ENCODE measurements around the gene CBLL1.
A peak's percentile ranks its signal among the peaks of the same experiment; 100 is the strongest.

CBLL1 gene, protein sequence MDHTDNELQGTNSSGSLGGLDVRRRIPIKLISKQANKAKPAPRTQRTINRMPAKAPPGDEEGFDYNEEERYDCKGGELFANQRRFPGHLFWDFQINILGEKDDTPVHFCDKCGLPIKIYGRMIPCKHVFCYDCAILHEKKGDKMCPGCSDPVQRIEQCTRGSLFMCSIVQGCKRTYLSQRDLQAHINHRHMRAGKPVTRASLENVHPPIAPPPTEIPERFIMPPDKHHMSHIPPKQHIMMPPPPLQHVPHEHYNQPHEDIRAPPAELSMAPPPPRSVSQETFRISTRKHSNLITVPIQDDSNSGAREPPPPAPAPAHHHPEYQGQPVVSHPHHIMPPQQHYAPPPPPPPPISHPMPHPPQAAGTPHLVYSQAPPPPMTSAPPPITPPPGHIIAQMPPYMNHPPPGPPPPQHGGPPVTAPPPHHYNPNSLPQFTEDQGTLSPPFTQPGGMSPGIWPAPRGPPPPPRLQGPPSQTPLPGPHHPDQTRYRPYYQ

DNA sequence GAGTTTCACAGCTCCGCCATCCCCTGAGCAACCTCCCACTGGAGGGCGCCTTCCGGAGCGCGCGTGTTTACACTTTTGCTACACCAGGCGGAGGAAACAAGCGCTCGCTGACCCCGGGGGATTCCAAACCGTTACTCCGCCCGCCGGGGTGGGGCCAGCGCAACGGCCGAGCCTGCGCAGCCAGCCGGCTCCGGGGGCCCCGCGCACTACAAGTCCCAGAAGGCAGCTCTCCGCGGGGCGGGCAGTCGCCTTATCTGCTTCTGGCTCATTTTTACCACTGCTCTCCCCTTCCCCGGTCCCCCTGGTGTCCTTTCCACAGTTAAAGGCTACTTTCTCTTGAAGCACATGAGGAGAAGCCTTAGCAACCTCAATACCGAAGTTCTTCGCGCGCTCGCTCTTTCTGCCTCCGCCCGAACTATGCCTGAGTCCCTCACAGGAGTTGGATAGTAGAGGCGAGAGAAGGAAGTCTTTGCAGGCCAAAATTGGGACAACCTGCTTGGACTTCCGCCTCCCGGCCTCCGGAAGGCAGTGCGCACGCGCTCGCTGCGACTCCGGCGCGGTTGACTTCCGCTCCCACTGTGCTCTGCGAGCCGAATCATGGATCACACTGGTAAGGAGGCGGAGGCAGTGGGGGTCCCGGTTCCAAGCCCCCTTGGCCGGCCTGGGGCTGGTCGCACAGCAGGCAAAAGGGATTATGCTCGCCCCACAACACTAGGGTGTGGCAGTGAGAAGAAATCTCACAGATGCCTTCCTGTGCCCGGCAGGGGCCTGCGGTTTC, at the start of gene CBLL1:
Gene CBLL1, plus strand, starts transcription at position 576 of the 778 bp plus-strand sequence. Its CDS starts 22 bp downstream, at position 598.
- peak; percentile 94 for DNase-seq (ENCODE audit: low read depth)

- no peak for DNase-seq (ENCODE audit: low read depth)
Observed at GRCh38 chr7:107694386-107694785, 49.6 kb upstream of the CBLL1 start.

DNA sequence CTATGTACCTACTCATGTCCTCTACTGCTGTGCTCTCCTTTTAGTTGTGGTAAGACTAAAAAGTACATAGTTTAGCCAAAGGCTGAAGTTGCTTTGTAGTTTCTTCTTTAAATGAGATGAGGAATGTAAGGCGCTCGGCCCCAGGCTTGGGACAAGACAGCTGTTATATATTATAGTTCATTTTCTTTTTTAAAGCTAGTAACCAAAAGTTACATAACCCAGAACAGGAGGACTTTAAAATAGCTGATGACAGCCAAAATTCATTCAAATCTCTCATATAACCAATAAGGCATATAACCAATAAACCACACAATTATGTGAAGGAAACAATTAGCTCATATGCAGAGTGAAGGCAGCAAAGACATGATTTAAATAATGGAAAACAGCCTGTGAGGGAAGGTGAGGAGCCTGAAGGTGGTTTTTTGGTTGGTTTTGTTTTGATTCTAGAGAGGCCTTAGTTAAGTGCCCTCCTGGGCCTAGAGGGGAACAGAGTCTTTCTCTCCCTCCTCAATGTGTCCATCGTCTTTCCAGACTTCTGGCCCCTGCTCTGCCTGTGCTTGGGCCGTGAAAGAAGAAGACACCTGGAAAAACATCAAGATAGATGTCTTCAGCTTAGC, 47.5 kb upstream of the CBLL1 start:
- no peak for DNase-seq (ENCODE audit: low read depth)

DNA sequence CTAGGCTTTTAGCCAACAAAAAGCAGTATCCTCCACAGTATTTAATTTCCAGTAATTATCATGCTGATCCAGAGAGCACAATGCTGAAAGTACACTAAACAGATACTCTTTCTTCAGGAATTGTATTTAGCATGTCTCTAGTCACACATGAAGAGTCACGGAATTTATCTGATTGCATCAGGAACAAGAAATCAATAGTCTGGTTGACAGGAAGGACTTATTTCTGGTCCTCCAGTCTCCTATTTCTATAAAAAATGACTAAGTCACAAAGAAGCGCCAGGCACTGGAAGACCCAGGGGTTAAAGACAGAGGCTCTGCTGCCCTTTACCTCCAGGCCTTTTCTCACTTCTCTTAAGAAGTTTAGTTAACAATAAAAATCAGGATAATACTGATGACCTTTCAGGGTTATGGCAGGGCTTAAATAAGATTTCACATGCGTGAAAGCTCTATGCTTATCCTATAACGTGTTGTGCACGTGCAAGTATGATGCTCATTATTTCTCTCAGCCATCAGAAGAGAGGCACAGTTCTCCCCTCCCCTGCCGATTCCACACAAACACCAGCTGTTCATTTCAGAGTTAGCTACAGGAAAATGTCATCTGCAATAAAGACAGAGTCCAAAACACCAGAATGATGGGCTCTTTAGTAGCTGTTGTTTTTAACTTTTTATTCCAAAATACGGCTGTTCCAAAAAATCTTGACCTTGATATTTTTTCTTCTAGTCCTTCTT, 46.5 kb upstream of the CBLL1 start:
- DNase-seq (ENCODE audit: low read depth): no peak

GRCh38 chr7:107700570-107700969, 43.4 kb upstream of the CBLL1 start:
- no peak for DNase-seq (ENCODE audit: low read depth)

GRCh38 chr7:107701191-107701590, 42.8 kb upstream of the CBLL1 start:
- no peak for DNase-seq (ENCODE audit: low read depth)

GRCh38 chr7:107703219-107703618, 40.7 kb upstream of the CBLL1 start:
- DNase-seq (ENCODE audit: low read depth): no peak

DNA sequence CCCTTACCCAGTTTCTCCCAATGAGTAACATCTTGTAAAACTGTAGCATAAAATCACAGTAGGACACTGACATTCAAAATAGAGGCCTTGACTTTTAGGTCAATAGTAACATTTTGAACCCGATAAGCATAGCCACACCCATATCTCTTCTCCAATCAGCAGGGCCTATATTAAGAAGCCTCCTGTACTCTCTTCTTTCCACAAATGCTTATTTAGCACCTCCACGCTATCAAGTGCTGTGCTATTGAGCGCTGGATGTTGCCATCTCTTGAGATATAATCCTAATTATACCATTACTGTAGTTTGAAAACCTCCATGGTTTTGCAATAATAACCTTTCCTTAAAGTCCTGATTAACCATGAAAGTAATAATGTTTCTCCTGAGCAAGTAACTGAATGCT, 40.1 kb upstream of the CBLL1 start:
- no peak for DNase-seq (ENCODE audit: low read depth)

DNA sequence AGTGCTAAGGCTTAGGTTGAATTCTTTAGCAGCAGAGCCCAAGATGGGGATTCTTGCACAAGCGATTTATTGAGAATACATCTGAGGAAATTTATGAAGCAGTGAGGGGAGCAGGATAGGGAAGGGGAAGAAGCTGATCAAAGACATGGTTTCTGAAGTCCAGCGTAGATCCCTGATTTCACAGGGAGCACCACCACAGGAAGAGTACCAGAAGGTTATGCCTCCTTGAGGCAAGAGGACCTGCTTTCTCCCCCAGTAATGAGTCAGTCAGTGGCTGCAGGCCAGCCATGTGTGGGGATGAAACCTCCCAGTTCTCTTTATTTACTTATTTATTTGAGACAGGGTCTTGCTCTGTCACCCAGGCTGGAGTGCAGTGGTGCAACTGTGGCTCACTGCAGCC, 35.0 kb upstream of the CBLL1 start:
- no peak for DNase-seq (ENCODE audit: low read depth)

DNA sequence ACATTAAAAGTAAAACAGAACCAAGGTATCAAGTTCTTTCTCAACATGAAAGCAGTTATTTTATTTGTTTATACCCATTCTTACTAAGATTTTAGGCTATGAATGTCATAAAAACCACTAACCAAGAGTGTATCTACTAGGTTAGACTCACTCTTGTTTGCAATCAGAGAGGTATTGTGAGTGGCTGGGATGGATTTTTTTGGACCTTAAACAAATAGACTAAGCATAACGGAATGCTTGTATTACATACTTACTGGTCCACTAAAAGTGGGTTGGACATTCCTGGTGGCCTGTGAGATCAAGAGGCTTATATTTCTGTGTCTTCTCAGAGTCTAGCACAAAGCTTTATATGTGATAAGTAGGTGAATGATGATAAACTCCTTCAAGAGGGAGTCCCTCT, 32.6 kb upstream of the CBLL1 start:
- DNase-seq (ENCODE audit: low read depth): no peak

DNA sequence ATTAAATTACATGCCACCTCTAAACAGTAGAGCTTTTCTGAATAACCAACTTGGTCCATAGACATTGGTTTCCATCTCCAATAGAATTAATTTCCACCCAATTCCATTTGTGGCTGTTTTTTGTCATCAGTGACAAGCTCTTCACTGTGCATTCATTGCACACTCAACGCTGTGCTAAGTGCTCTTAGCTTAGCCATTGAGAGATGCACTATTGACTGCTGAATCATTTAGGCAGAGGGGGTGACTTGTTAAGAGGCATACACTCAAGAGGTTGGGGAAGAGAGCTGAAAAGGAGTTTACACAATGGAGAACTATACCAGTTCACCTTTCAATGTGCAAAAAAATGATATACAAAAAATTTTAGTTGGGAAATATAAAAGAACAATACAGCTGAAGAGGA, 31.9 kb upstream of the CBLL1 start:
- DNase-seq (ENCODE audit: low read depth): no peak

- DNase-seq (ENCODE audit: low read depth): no peak
Observed at GRCh38 chr7:107712896-107713295, 31.0 kb upstream of the CBLL1 start.

DNA sequence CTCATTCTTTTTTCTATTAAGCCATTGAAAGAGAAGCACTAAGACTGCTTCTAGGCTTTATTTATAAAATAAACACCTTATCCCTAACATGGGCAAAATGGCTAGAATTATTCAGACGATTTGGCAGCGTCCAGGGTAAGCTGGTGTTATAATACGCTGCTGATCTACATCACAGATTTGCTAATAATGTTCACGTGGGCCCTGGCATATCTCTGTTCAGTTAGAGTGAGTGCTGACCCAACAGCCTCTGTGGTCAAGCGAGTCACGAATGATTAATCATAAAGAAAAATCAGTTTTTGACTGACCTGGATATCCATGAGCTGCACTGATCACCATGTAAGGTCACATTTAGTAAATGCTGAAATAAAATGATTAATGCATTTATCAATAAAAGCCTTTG, 28.4 kb upstream of the CBLL1 start:
- no peak for DNase-seq (ENCODE audit: low read depth)

GRCh38 chr7:107718456-107719193, 25.3 kb upstream of the CBLL1 start:
- no peak for DNase-seq (ENCODE audit: low read depth)

- DNase-seq (ENCODE audit: low read depth): no peak
Observed at GRCh38 chr7:107721286-107721685, 22.7 kb upstream of the CBLL1 start.

DNA sequence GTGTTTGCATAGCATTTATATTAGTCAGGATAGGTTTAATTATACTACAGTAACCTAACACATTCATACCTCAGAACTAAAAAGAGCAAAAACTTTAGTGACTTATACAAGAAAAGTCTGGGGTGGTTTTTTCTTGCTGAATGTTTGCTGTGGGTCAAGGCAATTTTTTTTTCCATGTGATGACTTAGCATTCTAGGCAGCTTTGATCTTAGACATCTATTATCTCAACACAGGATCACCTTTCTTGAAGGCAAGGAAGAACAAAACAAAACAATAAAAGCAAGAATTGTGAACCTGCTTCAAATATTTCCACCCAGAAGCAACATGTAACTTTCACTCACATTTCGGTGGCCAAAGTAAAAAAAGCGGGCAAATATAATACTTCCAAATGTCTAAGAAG, 20.7 kb upstream of the CBLL1 start:
- no peak for DNase-seq (ENCODE audit: low read depth)

DNA sequence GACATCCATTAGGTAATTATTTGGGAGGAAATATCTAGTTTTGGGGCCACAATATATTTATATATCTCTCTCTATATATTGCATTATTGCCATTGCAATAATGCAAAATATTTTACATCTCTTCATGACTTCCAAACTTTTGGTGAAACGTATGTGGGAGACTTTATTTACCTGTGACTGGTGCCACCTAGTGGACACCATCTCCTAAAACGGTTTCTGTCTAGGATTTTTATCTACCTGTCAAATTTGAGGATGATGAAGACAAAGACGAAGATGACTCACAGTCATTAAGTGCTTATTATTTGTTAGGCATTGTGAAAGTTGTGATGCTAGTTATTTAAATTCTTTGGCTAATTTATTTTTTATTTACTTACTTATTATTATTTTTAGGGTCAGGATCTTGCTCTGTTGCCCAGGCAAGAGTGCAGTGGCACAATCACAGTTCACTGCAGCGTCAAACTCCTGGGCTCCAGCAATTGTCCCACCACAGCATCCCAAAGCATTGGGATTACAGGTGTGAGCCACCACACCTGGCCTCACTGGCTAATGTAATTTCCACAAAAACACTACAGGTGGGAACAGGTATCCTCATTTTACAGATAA, 18.7 kb upstream of the CBLL1 start:
- DNase-seq (ENCODE audit: low read depth): peak; percentile 8

DNA sequence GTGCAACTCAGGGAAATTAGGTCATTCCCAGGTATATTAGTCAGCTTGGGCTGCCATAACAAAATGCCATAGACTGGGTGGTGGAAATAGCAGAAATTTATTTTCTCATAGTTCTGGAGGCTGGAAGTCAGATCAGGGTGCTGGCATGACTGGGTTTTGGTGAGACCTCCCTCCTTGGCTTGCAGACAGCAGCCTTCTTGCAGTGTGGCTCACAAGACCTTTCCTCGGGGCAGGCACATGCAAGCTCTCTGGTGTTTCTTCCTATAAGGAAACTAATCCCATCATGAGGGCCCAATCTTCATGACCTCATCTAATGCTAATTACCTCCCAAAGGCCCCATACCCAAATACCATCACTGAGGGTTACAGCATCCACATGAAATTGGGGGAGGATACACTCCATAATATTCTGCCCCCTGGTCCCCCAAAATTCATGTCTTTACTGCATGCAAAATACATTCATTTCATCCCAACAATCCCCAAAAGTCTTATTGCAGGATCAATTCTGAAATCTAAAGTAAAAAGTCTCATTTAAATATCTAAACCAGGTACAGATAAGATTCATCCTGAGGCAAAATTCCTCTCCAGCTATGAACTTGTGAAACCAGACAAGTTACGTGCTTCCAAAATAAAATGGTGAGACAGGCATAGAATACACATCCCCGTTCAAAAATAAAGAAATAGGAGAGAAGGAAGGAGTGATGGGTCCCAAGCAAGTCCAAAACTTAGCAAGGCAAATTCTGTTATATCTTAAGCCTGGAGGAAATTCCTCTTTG, 17.4 kb upstream of the CBLL1 start:
- no peak for DNase-seq (ENCODE audit: low read depth)

DNA sequence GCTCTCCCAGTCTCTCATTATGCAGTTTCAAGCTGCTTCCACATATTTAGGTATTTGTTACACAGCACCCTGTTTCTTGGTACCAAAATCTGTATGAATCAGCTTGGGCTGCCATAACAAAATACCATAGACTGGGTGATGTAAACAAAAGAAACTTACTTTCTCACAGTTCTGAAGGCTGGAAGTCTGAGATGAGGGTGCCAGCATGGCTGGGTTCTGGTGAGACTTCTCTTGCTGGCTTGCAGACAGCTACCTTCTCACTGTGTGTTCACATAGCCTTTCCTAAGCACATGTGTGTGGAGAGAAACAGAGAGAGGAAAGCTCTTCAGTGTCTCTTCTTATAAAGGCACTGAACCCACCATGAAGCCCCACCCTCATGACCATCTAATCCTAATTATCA, 15.7 kb upstream of the CBLL1 start:
- DNase-seq (ENCODE audit: low read depth): no peak

Measured in T-helper 22 cell (primary cell).